CD4-positive, CD25-positive, alpha-beta regulatory T cell (primary cell): ENCODE measurements around the gene NAALADL2. TPM values are rescaled to one million over a fixed set of nuclear protein-coding genes. Genes with fewer than 3 reads are reported as not detected.

Experiments
- ATAC-seq, 2 donors: fragments of 150-1000 bp; cut with Tn5 transposase; one replicate each; pipeline ENCODE4 v1.10.0; 2021; ENCODE audit warnings: low read depth in 2 of 2, moderate number of reproducible peaks in 2 of 2, moderate library complexity in 1 of 2
- DNase-seq, 3 donors: peaks; one replicate each; pipeline versions ENCODE4 v3.0.0 to v3.0.0-alpha.2; 2012 to 2022; ENCODE audit warnings: mixed read lengths in 1 of 3
- H3K27ac ChIP-seq: one replicate; pipeline ENCODE4 v1.7.0; 2013; ENCODE audit warnings: mild to moderate bottlenecking, low read length; ENCODE audit not compliant: insufficient read depth, poor library complexity, severe bottlenecking
- H3K27me3 ChIP-seq: one replicate; pipeline ENCODE4 v1.7.0; 2013; ENCODE audit warnings: low read length; ENCODE audit not compliant: control insufficient read depth, insufficient read depth
- H3K36me3 ChIP-seq: one replicate; pipeline ENCODE4 v1.7.0; 2013; ENCODE audit warnings: mild to moderate bottlenecking, low read length, moderate library complexity; ENCODE audit not compliant: control insufficient read depth, insufficient read depth
- H3K4me1 ChIP-seq: 2 replicates; pipeline ENCODE4 v1.7.0; 2013; ENCODE audit warnings: mild to moderate bottlenecking, low read length; ENCODE audit not compliant: insufficient read depth, control insufficient read depth, poor library complexity, severe bottlenecking
- H3K4me3 ChIP-seq: one replicate; pipeline ENCODE4 v1.7.0; 2013; ENCODE audit warnings: low read depth, mild to moderate bottlenecking, low read length, moderate library complexity
- H3K9me3 ChIP-seq, 2 experiments: 1 replicate in 1 of 2; 2 replicates in 1 of 2; pipeline ENCODE4 v1.7.0; 2013; ENCODE audit warnings: low read length in 2 of 2, mild to moderate bottlenecking in 1 of 2, moderate library complexity in 1 of 2; ENCODE audit not compliant: control insufficient read depth in 2 of 2
- H3K27ac Mint-ChIP-seq, 3 donors: one replicate each; pipeline ENCODE4 v1.8.0; 2020 to 2022; ENCODE audit warnings: mild to moderate bottlenecking in 3 of 3, mixed read lengths in 3 of 3, moderate library complexity in 2 of 3
- H3K27me3 Mint-ChIP-seq: one replicate; pipeline ENCODE4 v1.8.0; 2022; ENCODE audit warnings: mild to moderate bottlenecking, mixed read lengths
- H3K36me3 Mint-ChIP-seq: one replicate; pipeline ENCODE4 v1.8.0; 2020; ENCODE audit warnings: mixed read lengths
- H3K4me1 Mint-ChIP-seq, 4 donors: one replicate each; pipeline ENCODE4 v1.8.0; 2020 to 2022; ENCODE audit warnings: mixed read lengths in 4 of 4, mild to moderate bottlenecking in 1 of 4
- H3K4me3 Mint-ChIP-seq, 4 donors: one replicate each; pipeline ENCODE4 v1.8.0; 2020 to 2022; ENCODE audit warnings: mild to moderate bottlenecking in 4 of 4, mixed read lengths in 4 of 4, moderate library complexity in 3 of 4
- H3K9me3 Mint-ChIP-seq, 7 donors: one replicate each; pipeline ENCODE4 v1.8.0; 2020 to 2022; ENCODE audit warnings: mixed read lengths in 7 of 7, mild to moderate bottlenecking in 3 of 7, moderate library complexity in 2 of 7
- polyA plus RNA-seq, 4 donors: library from polyadenylated mRNA; unstranded; fragments of 300-500 nt; fragmentation: Illumina TruSeq; gene quantifications; one replicate each; pipeline ENCODE4 v1.2.3, GENCODE V29; 2021
- total RNA-seq: library from RNA; stranded (reverse); gene quantifications from one replicate; pipeline ENCODE4 v1.2.3, GENCODE V29; 2022

The NAALADL2 gene
- total and polyA plus RNA-seq, 5 donors from 2014 or later: not detected

DNA sequence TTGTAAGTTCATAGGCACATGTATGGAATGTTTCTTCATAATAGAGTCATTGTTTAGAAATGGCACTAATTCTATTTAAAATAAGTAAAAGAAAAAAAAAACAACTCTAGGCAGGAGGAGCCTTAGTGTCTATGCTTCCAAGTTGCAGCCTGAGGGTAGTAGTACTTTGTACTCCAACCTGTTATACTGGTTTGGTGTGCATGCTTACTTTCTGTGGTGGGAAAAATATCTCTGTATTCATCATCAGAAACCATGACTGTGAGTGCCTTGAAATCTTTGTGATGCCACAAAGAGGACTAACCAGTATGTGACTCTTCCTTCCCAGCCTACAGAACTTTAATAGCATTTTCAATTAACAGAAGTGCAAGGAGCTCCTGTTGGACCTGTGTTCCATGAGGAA, 4.4 kb downstream of the NAALADL2 start:
- H3K27ac Mint-ChIP-seq: no peak overlapping the region
- H3K4me3 ChIP-seq: no peak overlapping the region
- ATAC-seq (no peak), DNase-seq (no peak)
- H3K9me3 ChIP-seq: peaks cover 0 to 4% of the 10 kb centered on the region in 2 experiments
- H3K4me3 Mint-ChIP-seq: no peak overlapping the region
- no peaks in the 10 kb centered on the region for H3K36me3 ChIP-seq
- H3K27me3 ChIP-seq: no peaks in the 10 kb centered on the region
- H3K27me3 Mint-ChIP-seq: no peaks in the 10 kb centered on the region
- peaks cover 0 to 16% (median 3%) of the 10 kb centered on the region in 7 donors for H3K9me3 Mint-ChIP-seq
- no peaks in the 10 kb centered on the region for H3K4me1 Mint-ChIP-seq
- no peaks in the 10 kb centered on the region for H3K36me3 Mint-ChIP-seq
- H3K4me1 ChIP-seq: no peaks in the 10 kb centered on the region
- H3K27ac ChIP-seq: no peak overlapping the region

DNA sequence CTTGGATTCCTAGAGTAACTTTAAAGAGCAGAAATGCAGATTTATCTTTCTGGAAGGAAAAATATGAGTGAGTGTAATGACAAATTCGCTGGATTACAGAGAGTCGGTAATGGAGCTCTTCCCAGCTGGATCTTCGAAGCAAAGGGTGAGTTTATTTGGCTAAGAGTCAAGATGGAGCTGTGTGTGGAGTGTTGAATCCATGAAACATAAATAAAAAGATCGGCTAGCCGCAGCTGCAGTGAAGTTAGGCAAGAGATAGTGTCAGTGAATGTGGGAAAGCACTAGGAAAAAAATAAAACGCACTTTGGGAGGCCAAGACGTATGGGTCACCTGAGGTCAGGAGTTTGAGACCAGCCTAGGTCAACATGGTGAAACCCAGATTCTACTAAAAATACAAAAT, 10.3 kb downstream of the NAALADL2 start:
- Histone ChIP-seq H3K4me1 (no peaks in the 10 kb centered on the region), H3K27me3 (no peaks in the 10 kb centered on the region), H3K9me3 (peaks cover 0 to 2% of the 10 kb centered on the region in 2 experiments), H3K27ac (no peak overlapping the region), H3K36me3 (no peaks in the 10 kb centered on the region), H3K4me3 (no peak overlapping the region)
- Mint-ChIP-seq H3K9me3 (peaks cover 0 to 8% (median 3%) of the 10 kb centered on the region in 7 donors), H3K36me3 (no peaks in the 10 kb centered on the region), H3K27me3 (no peaks in the 10 kb centered on the region), H3K4me3 (no peak overlapping the region), H3K4me1 (no peaks in the 10 kb centered on the region), H3K27ac (no peak overlapping the region)
- DNase-seq: no peak
- no peak for ATAC-seq

DNA sequence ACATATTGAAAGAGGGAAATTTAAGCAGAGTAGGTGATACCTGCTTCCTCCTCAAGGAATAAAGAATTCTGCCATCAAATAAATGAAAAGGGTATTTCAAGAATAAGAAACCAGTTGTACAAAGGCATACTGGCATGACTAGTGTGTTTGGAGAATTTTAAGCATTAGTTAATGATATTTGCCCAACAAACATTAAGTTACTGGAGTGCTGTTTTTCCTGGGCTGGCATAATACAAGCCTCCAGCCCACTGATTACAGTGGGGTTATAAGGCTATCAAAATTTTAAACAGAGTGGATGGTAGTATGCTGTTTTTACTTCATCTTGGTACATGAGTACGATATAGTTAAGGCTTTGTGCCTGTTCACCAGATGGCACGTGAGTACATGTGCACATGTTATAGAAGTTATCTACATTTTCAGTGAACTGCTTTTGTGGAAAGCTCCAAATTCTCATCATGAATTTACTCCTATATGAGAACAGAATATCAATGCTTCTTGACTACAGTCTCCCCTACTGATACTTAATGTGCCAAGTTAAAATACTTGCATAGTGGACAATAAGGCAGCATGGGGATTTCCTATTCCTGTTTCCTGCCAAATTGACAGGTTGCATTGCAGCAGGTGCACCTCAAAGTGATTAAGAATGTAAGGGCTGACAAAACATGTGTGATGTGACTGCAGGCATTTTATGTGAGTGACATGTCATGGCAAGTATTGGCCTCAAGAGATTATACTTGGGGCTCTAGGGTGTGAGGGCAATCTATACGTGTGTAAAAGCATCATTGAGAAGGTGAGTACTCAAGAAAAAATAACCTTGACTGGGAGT, 14.9 kb downstream of the NAALADL2 start:
- Histone ChIP-seq H3K27ac (no peak overlapping the region), H3K27me3 (no peaks in the 10 kb centered on the region), H3K4me3 (no peak overlapping the region), H3K4me1 (no peaks in the 10 kb centered on the region), H3K9me3 (peaks cover 0 to 2% of the 10 kb centered on the region in 2 experiments), H3K36me3 (no peaks in the 10 kb centered on the region)
- H3K36me3 Mint-ChIP-seq: no peaks in the 10 kb centered on the region
- ATAC-seq (no peak), DNase-seq (no peak)
- H3K27me3 Mint-ChIP-seq: no peaks in the 10 kb centered on the region
- no peaks in the 10 kb centered on the region for H3K4me1 Mint-ChIP-seq
- H3K27ac Mint-ChIP-seq: no peak overlapping the region
- peaks cover 0 to 13% (median 3%) of the 10 kb centered on the region in 7 donors for H3K9me3 Mint-ChIP-seq
- no peak overlapping the region for H3K4me3 Mint-ChIP-seq

DNA sequence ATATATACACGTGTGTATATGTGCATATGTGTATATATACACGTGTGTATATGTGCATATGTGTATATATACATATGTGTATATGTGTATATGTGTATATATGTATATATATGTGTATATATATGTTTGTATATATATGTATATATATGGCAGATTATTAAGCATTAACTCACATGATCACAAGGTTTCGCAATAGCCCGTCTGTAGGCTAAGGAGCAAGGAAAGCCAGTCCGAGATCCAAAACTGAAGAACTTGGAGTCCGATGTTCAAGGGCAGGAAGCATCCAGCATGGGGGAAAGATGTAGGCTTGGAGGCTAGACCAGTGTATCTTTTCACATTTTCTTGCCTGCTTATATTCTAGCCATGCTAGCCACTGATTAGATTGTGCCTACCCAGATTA, 23.7 kb downstream of the NAALADL2 start:
- no peaks in the 10 kb centered on the region for H3K27me3 Mint-ChIP-seq
- no peak overlapping the region for H3K27ac Mint-ChIP-seq

GRCh38 chr3:174883881-174884675, 24.9 kb downstream of the NAALADL2 start:
- no peak overlapping the region for H3K27ac Mint-ChIP-seq
- peaks cover 4 to 35% (median 12%) of the 10 kb centered on the region in 7 donors for H3K9me3 Mint-ChIP-seq
- Histone ChIP-seq H3K27ac (no peak overlapping the region), H3K4me3 (no peak overlapping the region), H3K27me3 (no peaks in the 10 kb centered on the region), H3K9me3 (peaks cover 0 to 5% of the 10 kb centered on the region in 2 experiments), H3K4me1 (no peaks in the 10 kb centered on the region), H3K36me3 (no peaks in the 10 kb centered on the region)
- no peaks in the 10 kb centered on the region for H3K36me3 Mint-ChIP-seq
- no peaks in the 10 kb centered on the region for H3K27me3 Mint-ChIP-seq
- DNase-seq: no peak
- H3K4me3 Mint-ChIP-seq: no peak overlapping the region
- no peak for ATAC-seq
- H3K4me1 Mint-ChIP-seq: peaks cover 0 to 4% (median 0%) of the 10 kb centered on the region in 4 donors

More for the DNA sequence above, 23.7 kb downstream of the NAALADL2 start:
- no peak overlapping the region for H3K27ac ChIP-seq
- H3K9me3 Mint-ChIP-seq: peaks cover 4 to 41% (median 12%) of the 10 kb centered on the region in 7 donors
- peaks cover 0 to 4% (median 0%) of the 10 kb centered on the region in 4 donors for H3K4me1 Mint-ChIP-seq
- H3K4me3 Mint-ChIP-seq: no peak overlapping the region
- H3K4me3 ChIP-seq: no peak overlapping the region
- ATAC-seq (no peak), DNase-seq (no peak)
- no peaks in the 10 kb centered on the region for H3K4me1 ChIP-seq
- no peaks in the 10 kb centered on the region for H3K27me3 ChIP-seq
- H3K36me3 ChIP-seq: no peaks in the 10 kb centered on the region
- no peaks in the 10 kb centered on the region for H3K36me3 Mint-ChIP-seq
- H3K9me3 ChIP-seq: peaks cover 0 to 1% of the 10 kb centered on the region in 2 experiments

DNA sequence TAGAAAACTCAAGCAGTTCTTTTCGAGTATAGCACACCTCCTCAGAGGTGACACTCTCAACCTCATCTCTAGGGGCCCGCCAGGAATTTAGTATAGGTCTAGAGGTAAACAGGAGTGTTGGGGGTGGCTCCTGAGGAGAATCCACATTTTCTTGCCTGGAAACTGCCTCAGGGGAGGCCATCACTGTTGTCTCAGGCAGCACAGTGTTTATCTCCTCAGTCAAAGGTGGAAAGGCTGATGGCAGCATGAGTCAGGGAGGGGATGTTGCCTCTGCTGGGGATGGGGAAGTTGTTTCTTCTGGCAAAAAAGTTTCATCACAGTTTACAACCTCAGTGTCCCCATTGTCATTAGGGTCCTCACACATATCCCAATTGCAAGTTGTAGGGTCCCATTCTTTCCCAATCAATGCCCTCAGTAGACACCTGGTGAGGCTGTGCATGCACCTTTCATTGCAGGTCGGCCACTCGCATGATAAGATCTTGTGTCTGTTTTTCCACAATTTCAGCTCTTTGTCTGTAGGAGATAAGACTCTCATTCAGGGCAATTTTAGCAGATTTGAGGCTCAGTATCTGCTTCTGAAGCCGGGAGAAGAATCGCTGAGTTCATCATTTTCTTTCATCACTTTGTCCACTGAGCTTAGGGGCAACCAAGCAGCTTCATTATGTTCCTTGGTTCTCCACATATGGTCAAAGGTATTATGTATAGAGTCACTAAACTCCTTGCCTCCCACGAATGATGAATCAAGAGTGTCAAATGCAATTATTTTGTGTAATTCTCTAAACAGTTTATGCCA, 25.8 kb downstream of the NAALADL2 start:
- Mint-ChIP-seq H3K27ac (no peak overlapping the region), H3K9me3 (peaks cover 4 to 34% (median 9%) of the 10 kb centered on the region in 7 donors), H3K36me3 (no peaks in the 10 kb centered on the region), H3K4me1 (peaks cover 0 to under 1% (median 0%) of the 10 kb centered on the region in 4 donors), H3K27me3 (no peaks in the 10 kb centered on the region), H3K4me3 (no peak overlapping the region)
- Histone ChIP-seq H3K27me3 (no peaks in the 10 kb centered on the region), H3K4me1 (no peaks in the 10 kb centered on the region), H3K4me3 (no peak overlapping the region), H3K36me3 (no peaks in the 10 kb centered on the region), H3K27ac (no peak overlapping the region), H3K9me3 (peaks cover 0 to 5% of the 10 kb centered on the region in 2 experiments)
- ATAC-seq (no peak), DNase-seq (no peak)

GRCh38 chr3:174891524-174892203, 32.5 kb downstream of the NAALADL2 start:
- Mint-ChIP-seq H3K4me1 (no peaks in the 10 kb centered on the region), H3K9me3 (peaks cover 1 to 22% (median 6%) of the 10 kb centered on the region in 7 donors), H3K27ac (no peak overlapping the region), H3K36me3 (no peaks in the 10 kb centered on the region), H3K27me3 (no peaks in the 10 kb centered on the region), H3K4me3 (no peak overlapping the region)
- DNase-seq (no peak), ATAC-seq (no peak)
- Histone ChIP-seq H3K36me3 (no peaks in the 10 kb centered on the region), H3K4me3 (no peak overlapping the region), H3K4me1 (no peaks in the 10 kb centered on the region), H3K27ac (no peak overlapping the region), H3K27me3 (no peaks in the 10 kb centered on the region), H3K9me3 (peaks cover 0 to 7% of the 10 kb centered on the region in 2 experiments)
